ENCODE data around the gene FGF8. TPM values are rescaled to one million over a fixed set of nuclear protein-coding genes. Genes with fewer than 3 reads are reported as not detected.

The FGF8 gene
- total and polyA plus RNA-seq, 10 of the 15 experiments (the other 5 are each of a cell fraction or from before 2014, with no cell fraction given): 0.08 to 0.43 (median 0.17) TPM; not detected in 7

GRCh38 chr10:101818872-101819633 is 43.1 kb upstream of the FGF8 start (continued):
- peak; percentile 97 for TF ChIP-seq ZNF24 (IDR thresholded peaks at IDR 0.05)

GRCh38 chr10:101818119-101818871 is 42.4 kb upstream of the FGF8 start, which contains the start of gene OGA:
TSS of gene OGA (minus strand) at chr10:101818444. CDS start at chr10:101818022, 422 bp downstream.
- Histone ChIP-seq H3K9ac (ENCODE audit: control insufficient read depth, insufficient read depth, low read length) (peak within 1 kb of the TSS; percentile 96), H3K4me1 (ENCODE audit: control insufficient read depth, insufficient read depth, low read length) (peaks cover 11% of the 10 kb centered on the region; the same call in 1 of the 2 replicates), H3K27me3 (replicated peaks in 1 of 2; ENCODE audit: control insufficient read depth in 2 of 2, insufficient read depth in 2 of 2, low read length in 1 of 2) (no peaks in the 10 kb centered on the region), H2AFZ (ENCODE audit: control insufficient read depth, low read depth, low read length) (peak within 1 kb of the TSS; percentile 81), H3K36me3 (ENCODE audit: control insufficient read depth in 2 of 2, insufficient read depth in 2 of 2, low read length in 1 of 2) (peaks cover 0 to 8% of the 10 kb centered on the region in 2 experiments; a peak in 1 of 4 replicates), H3K79me2 (ENCODE audit: control insufficient read depth, insufficient read depth, low read length) (peaks cover 63% of the 10 kb centered on the region), H3K4me2 (ENCODE audit: control insufficient read depth, insufficient read depth) (peak within 1 kb of the TSS; percentile 95), H4K20me1 (ENCODE audit: control insufficient read depth, insufficient read depth) (peaks cover 16% of the 10 kb centered on the region; the same call in 1 of the 2 replicates), H3K27ac (ENCODE audit: control insufficient read depth, insufficient read depth) (peak within 1 kb of the TSS; percentile 95), H3K9me3 (replicated peaks; ENCODE audit: control insufficient read depth, insufficient read depth, low read length) (no peaks in the 10 kb centered on the region), H3K4me3 (peak within 1 kb of the TSS; percentile 81)
- ChIA-PET POLR2A (interaction anchor here (0.5 to 2.6 kb wide), 22 partner anchors 10 to 869 kb away, joined by 3 to 33 read pairs (median 4); partner anchors contain the start of genes ARMH3, KCNIP2, NFKB2 and NOLC1), RAD21 (ENCODE audit: unreplicated experiment) (interaction anchor here (0.7 to 3.0 kb wide), 11 partner anchors 11 to 192 kb away, joined by 3 to 19 read pairs (median 4); partner anchors contain the start of gene KCNIP2), SMC1A (ENCODE audit: uncharacterized antibody, unreplicated experiment) (interaction anchor here (0.7 to 2.4 kb wide), 16 partner anchors 9 to 351 kb away, joined by 3 to 13 read pairs (median 4); partner anchors contain the start of genes ARMH3 and NPM3), CTCF (interaction anchor here (0.6 to 4.0 kb wide), 10 partner anchors 15 to 255 kb away, joined by 3 to 31 read pairs (median 4); no protein-coding TSS in a partner anchor)
- under 1% methylated on average over 31 of the region's 47 CpGs for WGBS (ENCODE audit: insufficient coverage, insufficient replicate concordance, low lambda C conversion rate, missing lambda C conversion rate)
- ATAC-seq: peak; percentile 91
- BruUV-seq (replicated peaks): TSS peak; percentile 60
- intact Hi-C loops (cut with micrococcal nuclease; ENCODE audit: unreplicated experiment) (loop anchor here (1.0 kb wide), 1 partner anchor 12 kb away; no protein-coding TSS in a partner anchor), in situ Hi-C loops (cut with MboI) (no loop called here)
- peak; percentile 93 for FAIRE-seq
- peak; percentile 100 for DNase-seq (ENCODE audit: low read depth, low spot score)
- TF ChIP-seq SP1 (IDR thresholded peaks at IDR 0.05; ENCODE audit: low read depth, low read length): peak; percentile 93
- TF ChIP-seq SREBF1 (IDR thresholded peaks at IDR 0.05; ENCODE audit: low read length): peak; percentile 99
- TF ChIP-seq RAD51 (IDR thresholded peaks at IDR 0.05): no peak
- TF ChIP-seq HCFC1 (IDR thresholded peaks at IDR 0.05; ENCODE audit: low read length): peak; percentile 50
- 0 out of 2 replicates have a peak, but pooled peaks have one; percentile 51 for TF ChIP-seq BRCA1 (IDR thresholded peaks at IDR 0.05; ENCODE audit: low read depth, low read length)
- peak; percentile 99 for TF ChIP-seq FOXK2 (IDR thresholded peaks at IDR 0.05)
- TF ChIP-seq IKZF1 (conservative IDR thresholded peaks at IDR 0.05): peak; percentile 65
- TF ChIP-seq TCF3 (IDR thresholded peaks at IDR 0.05; ENCODE audit: borderline replicate concordance, insufficient read depth, low read depth, low read length): no peak
- TF ChIP-seq CHD1 (IDR thresholded peaks at IDR 0.05; ENCODE audit: low read depth, low read length): peak; percentile 100
- TF ChIP-seq TBL1XR1 (IDR thresholded peaks at IDR 0.05; ENCODE audit: low read depth, low read length): peak; percentile 54; the same call in 1 of the 2 replicates
- TF ChIP-seq HDGF (IDR thresholded peaks at IDR 0.05): peak; percentile 83; the same call in 1 of the 2 replicates
- no peak for TF ChIP-seq KAT2A (conservative IDR thresholded peaks at IDR 0.05; ENCODE audit: control insufficient read depth, low read depth, low read length)
- TF ChIP-seq HSF1 (IDR thresholded peaks at IDR 0.05; ENCODE audit: low read depth, low read length): no peak
- peak; percentile 92 for TF ChIP-seq POLR2A (IDR thresholded peaks at IDR 0.05; ENCODE audit: low read depth, low read length)
- TF ChIP-seq MYC (IDR thresholded peaks at IDR 0.05; ENCODE audit: insufficient read depth, insufficient read length, insufficient replicate concordance, low read length, severe bottlenecking): no peak
- no peak for TF ChIP-seq SUZ12 (IDR thresholded peaks at IDR 0.05; ENCODE audit: unreplicated experiment)
- TF ChIP-seq MYB (IDR thresholded peaks at IDR 0.05; ENCODE audit: borderline replicate concordance, low read depth, low read length): no peak
- peak; percentile 93 for TF ChIP-seq BACH1 (IDR thresholded peaks at IDR 0.05; ENCODE audit: borderline replicate concordance)
- TF ChIP-seq NFYB (IDR thresholded peaks at IDR 0.05; ENCODE audit: insufficient read depth, low read depth, low read length): peak; percentile 65; the same call in 1 of the 2 replicates
- TF ChIP-seq CHD4 (IDR thresholded peaks at IDR 0.05): no peak
